HepG2 (cell line): ENCODE data around the gene C2orf80. TPM values are rescaled to one million over a fixed set of nuclear protein-coding genes. Genes with fewer than 3 reads are reported as not detected.
A peak's percentile ranks its signal among the peaks of the same experiment; 100 is the strongest.

Experiments
- ATF5 ChIP-seq: sonication (generic); formaldehyde crosslinking; IDR thresholded peaks from 2 replicates; pipeline ENCODE4 v1.4.0; 2020; ENCODE audit warnings: mild to moderate bottlenecking, low read depth, missing genetic modification reagents
- GABPA ChIP-seq, 2 experiments: IDR thresholded peaks; 2 replicates each; pipeline ENCODE4 v1.6.1; 2011 to 2016; ENCODE audit warnings: low read depth in 2 of 2, low read length in 1 of 2, missing biosample characterization in 1 of 2, missing genetic modification characterization in 1 of 2
- KAT2B ChIP-seq: fragments of 150-350 bp; IDR thresholded peaks from 2 replicates; pipeline ENCODE4 v1.6.1; 2014; ENCODE audit warnings: low read depth, low read length, borderline replicate concordance
- KAT7 ChIP-seq: IDR thresholded peaks from 2 replicates; pipeline ENCODE4 v1.6.1; 2018; ENCODE audit warnings: borderline replicate concordance, missing compliant biosample characterization
- KMT2A ChIP-seq: sonication (generic); formaldehyde crosslinking; IDR thresholded peaks from 2 replicates; pipeline ENCODE4 v1.4.0; 2020; ENCODE audit warnings: missing genetic modification reagents
- MBD4 ChIP-seq: IDR thresholded peaks from 2 replicates; pipeline ENCODE4 v1.6.1; 2012; ENCODE audit warnings: low read length, inconsistent platforms, borderline replicate concordance
- MEIS2 ChIP-seq: sonication (generic); formaldehyde crosslinking; IDR thresholded peaks from 2 replicates; pipeline ENCODE4 v1.9.0; 2021; ENCODE audit warnings: mild to moderate bottlenecking, missing genetic modification reagents
- NFE2L2 ChIP-seq: fragments of 150-350 bp; IDR thresholded peaks from 2 replicates; pipeline ENCODE4 v1.6.1; 2014; ENCODE audit warnings: low read length
- PHB2 ChIP-seq: fragments of 450-650 bp; IDR thresholded peaks from 2 replicates; pipeline ENCODE4 v1.6.1; 2018; ENCODE audit not compliant: partially characterized antibody
- SAFB2 ChIP-seq: sonication (generic); formaldehyde crosslinking; IDR thresholded peaks from 2 replicates; pipeline ENCODE4 v1.5.1; 2020; ENCODE audit warnings: missing genetic modification reagents, low read depth, mild to moderate bottlenecking, borderline replicate concordance
- SAP130 ChIP-seq: IDR thresholded peaks from 2 replicates; pipeline ENCODE4 v1.6.1; 2016; ENCODE audit warnings: low read depth
- THAP7 ChIP-seq: sonication (generic); formaldehyde crosslinking; IDR thresholded peaks from 2 replicates; pipeline ENCODE4 v1.8.1; 2023; ENCODE audit warnings: mild to moderate bottlenecking, missing genetic modification reagents
- ZFP36L1 ChIP-seq: sonication (generic); formaldehyde crosslinking; IDR thresholded peaks from 2 replicates; pipeline ENCODE4 v1.8.0; 2022; ENCODE audit warnings: mild to moderate bottlenecking, missing genetic modification reagents, moderate library complexity
- ZKSCAN1 ChIP-seq: fragments of 150-350 bp; IDR thresholded peaks from 2 replicates; pipeline ENCODE4 v1.6.1; 2014; ENCODE audit warnings: low read length
- ZMYM4 ChIP-seq: sonication (generic); formaldehyde crosslinking; IDR thresholded peaks from 2 replicates; pipeline ENCODE4 v1.8.1; 2023; ENCODE audit warnings: mild to moderate bottlenecking, missing genetic modification reagents
- ZNF142 ChIP-seq: sonication (generic); formaldehyde crosslinking; IDR thresholded peaks from 2 replicates; pipeline ENCODE4 v1.4.0; 2020; ENCODE audit warnings: missing genetic modification reagents
- ZNF224 ChIP-seq: sonication (generic); formaldehyde crosslinking; IDR thresholded peaks from 2 replicates; pipeline ENCODE4 v1.5.0; 2020; ENCODE audit warnings: mild to moderate bottlenecking, missing genetic modification reagents
- ZNF549 ChIP-seq: sonication (generic); formaldehyde crosslinking; IDR thresholded peaks from 2 replicates; pipeline ENCODE4 v1.5.0; 2020; ENCODE audit warnings: missing genetic modification reagents
- ZNF556 ChIP-seq: sonication (generic); formaldehyde crosslinking; IDR thresholded peaks from 2 replicates; pipeline ENCODE4 v1.4.0; 2020; ENCODE audit warnings: mild to moderate bottlenecking, missing genetic modification reagents, borderline replicate concordance
- ZNF558 ChIP-seq: sonication (generic); formaldehyde crosslinking; IDR thresholded peaks from 2 replicates; pipeline ENCODE4 v1.9.0; 2022; ENCODE audit warnings: mild to moderate bottlenecking, missing genetic modification reagents, borderline replicate concordance
- ZNF670 ChIP-seq: sonication (generic); formaldehyde crosslinking; IDR thresholded peaks from 2 replicates; pipeline ENCODE4 v1.8.0; 2022; ENCODE audit warnings: mild to moderate bottlenecking, missing genetic modification reagents, borderline replicate concordance
- ZNF713 ChIP-seq: sonication (generic); formaldehyde crosslinking; IDR thresholded peaks from 2 replicates; pipeline ENCODE4 v1.4.0; 2020; ENCODE audit warnings: mild to moderate bottlenecking, missing genetic modification reagents
- ZNF773 ChIP-seq: sonication (generic); formaldehyde crosslinking; IDR thresholded peaks from 2 replicates; pipeline ENCODE4 v1.4.0; 2020; ENCODE audit warnings: missing genetic modification reagents, borderline replicate concordance
- ZSCAN30 ChIP-seq: sonication (generic); formaldehyde crosslinking; IDR thresholded peaks from 2 replicates; pipeline ENCODE4 v1.5.0; 2020; ENCODE audit warnings: mild to moderate bottlenecking, missing genetic modification reagents
- polyA plus RNA-seq, 8 experiments: library from polyadenylated mRNA; depleted of rRNA in 3 of 8; stranded (reverse) in 7 of 8; unstranded in 1 of 8; fragments of >200 nt; fragmentation: Illumina TruSeq in 4 of 8; extraction: Trizol in 4 of 8; gene quantifications; 2 replicates each; pipeline versions ENCODE4 v1.2.1 to v1.2.3, GENCODE V29; 2011 to 2016; ENCODE audit warnings: low read depth in 4 of 8, missing spikeins in 1 of 8, mixed read lengths in 1 of 8; ENCODE audit not compliant: insufficient read depth in 1 of 8
- total RNA-seq, 5 experiments: library from RNA; depleted of rRNA; stranded (reverse); fragments of >200 nt; fragmentation: Illumina TruSeq; extraction: Trizol; gene quantifications; 2 replicates each; pipeline ENCODE4 v1.2.3, GENCODE V29; 2016; ENCODE audit warnings: low read depth in 1 of 5

Gene C2orf80
- total and polyA plus RNA-seq, 2 of the 13 experiments (the other 11 are each of a cell fraction or from before 2014, with no cell fraction given): not detected

GRCh38 chr2:208135794-208136715 lies 53.8 kb downstream of the C2orf80 start (continued):
- TF ChIP-seq SAFB2 (CRISPR knock-in tag) (no peak), ZNF549 (CRISPR knock-in tag) (no peak), ZMYM4 (CRISPR knock-in tag) (peak; percentile 46; the same call in 1 of the 2 replicates), PHB2 (no peak), MEIS2 (CRISPR knock-in tag) (no peak), ZNF670 (CRISPR knock-in tag) (no peak), ATF5 (CRISPR knock-in tag) (no peak), ZNF773 (CRISPR knock-in tag) (no peak), ZNF224 (no peak), ZSCAN30 (CRISPR knock-in tag) (0 out of 2 replicates have a peak, but pooled peaks have one; percentile 43), KAT2B (no peak), ZKSCAN1 (no peak), KMT2A (CRISPR knock-in tag) (no peak), ZNF556 (CRISPR knock-in tag) (no peak; the same call in 1 of the 2 replicates), ZNF713 (no peak), MBD4 (no peak), SAP130 (CRISPR knock-in tag) (peak; percentile 66), ZNF142 (CRISPR knock-in tag) (no peak), GABPA (IDR thresholded peaks at IDR 0.05; ENCODE audit: low read depth, low read length) (no peak), GABPA (CRISPR knock-in tag; IDR thresholded peaks at IDR 0.05; ENCODE audit: low read depth) (no peak), ZNF558 (CRISPR knock-in tag) (no peak), NFE2L2 (no peak), ZFP36L1 (CRISPR knock-in tag) (no peak), THAP7 (CRISPR knock-in tag) (no peak), KAT7 (CRISPR knock-in tag) (no peak)
